ENCODE measurements around the gene TNIK. TPM values are rescaled to one million over a fixed set of nuclear protein-coding genes. Genes with fewer than 3 reads are reported as not detected.

TNIK gene
- total RNA-seq, 1 experiment from 2014 or later, result 0.03 TPM

DNA sequence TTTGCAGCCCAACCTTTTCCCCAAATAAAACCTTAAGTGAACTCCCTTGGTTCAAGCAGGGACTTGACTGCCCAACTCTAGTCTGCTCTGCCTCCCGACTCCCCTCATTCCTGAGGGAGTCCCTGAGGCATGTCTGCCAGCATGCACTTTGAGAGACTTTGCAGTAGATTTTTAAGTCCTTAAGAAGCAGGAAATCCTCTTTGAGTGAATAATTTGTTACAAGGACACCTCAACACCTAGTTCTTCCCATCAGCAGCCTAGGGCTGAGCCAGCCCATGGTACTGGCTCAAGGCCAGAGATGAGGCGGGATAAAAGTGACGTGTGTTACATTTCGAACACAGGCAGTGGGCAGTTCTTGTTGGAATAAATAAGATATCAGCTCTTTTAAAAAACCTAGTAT lies 229.3 kb downstream of the TNIK start:
- in situ Hi-C loops (cut with HindIII; ENCODE audit: low sequenced_read_pairs), result no loop called here

DNA sequence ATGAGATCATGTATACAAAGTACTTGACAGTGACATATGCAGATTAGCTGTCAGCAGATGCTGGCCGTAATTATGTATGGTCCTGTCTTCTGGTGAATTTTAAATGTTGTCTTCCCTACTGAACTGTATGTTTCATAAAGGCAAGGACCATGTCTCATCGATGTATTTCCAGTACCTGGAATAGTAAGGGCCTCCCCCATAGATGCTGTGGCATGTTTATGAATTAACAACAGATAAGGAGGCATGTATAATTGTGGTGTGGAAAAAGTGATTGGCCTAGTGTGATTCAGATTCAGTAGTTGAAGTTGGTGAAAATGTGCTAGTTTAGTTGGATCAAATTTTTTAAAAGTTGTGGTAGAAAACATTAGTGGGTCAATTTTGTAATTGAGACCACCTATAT lies 231.0 kb downstream of the TNIK start:
- in situ Hi-C loops (cut with HindIII; ENCODE audit: low sequenced_read_pairs), result no loop called here
- DNase-seq (ENCODE audit: low spot score), result no peak

More for the DNA sequence above, 229.3 kb downstream of the TNIK start:
- no peak for DNase-seq (ENCODE audit: low spot score)

DNA sequence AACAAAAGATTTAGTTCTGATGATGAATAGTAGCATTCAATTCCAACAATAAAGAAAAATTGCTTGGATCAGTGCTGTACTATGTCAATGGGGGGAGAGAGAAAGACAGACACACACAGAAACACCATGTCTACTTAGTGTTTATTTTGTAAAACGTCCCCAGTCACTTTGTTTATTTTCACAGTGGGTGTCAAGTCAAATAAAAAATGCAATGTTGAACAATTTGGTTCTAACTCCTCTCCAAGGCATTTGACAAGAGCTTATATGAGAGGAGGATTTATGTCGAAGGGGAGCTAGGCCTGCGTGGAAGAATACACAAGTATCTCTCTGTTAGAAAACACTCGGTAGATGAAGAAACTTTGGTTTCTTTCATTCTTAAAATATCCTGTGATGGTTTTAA lies 232.0 kb downstream of the TNIK start:
- in situ Hi-C loops (cut with HindIII; ENCODE audit: low sequenced_read_pairs), result no loop called here
- no peak for DNase-seq (ENCODE audit: low spot score)

DNA sequence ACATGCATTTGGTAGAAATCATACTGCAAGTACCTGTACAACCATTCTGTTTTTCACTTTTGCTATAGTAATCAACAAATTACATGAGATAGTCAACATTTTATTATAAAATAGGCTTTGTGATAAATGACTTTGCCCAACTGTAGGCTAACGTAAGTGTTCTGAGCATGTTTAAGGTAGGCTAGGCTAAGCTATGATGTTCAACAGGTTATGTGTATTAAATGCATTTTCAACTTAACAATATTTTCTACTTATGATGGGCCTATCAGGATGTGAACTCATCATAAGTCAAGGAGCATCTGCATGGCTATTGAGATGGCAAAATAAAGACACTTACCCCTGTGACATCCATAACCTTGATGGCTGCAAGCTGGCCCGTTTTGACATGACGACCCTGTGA lies 232.4 kb downstream of the TNIK start:
- in situ Hi-C loops (cut with HindIII; ENCODE audit: low sequenced_read_pairs), result no loop called here
- no peak for DNase-seq (ENCODE audit: low spot score)

DNA sequence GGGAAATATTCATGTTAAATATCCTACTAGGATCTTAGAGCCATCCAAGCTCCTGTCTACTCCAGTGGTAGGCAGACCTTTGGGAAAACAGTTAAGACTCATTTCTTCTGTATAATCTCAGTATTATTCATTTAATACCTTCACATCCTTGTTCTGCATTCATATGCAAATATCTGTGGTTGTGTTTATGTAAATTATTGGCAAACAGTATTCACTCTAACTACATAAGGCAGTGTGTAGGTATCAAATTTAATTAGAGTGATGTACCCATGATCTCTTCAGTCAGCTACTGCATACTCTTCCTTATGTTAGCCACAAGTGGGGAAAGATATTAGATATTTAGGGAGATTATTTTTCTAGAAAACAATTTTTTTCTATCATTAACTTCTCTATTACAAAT lies 232.8 kb downstream of the TNIK start:
- no peak for DNase-seq (ENCODE audit: low spot score)
- in situ Hi-C loops (cut with HindIII; ENCODE audit: low sequenced_read_pairs), result no loop called here

DNA sequence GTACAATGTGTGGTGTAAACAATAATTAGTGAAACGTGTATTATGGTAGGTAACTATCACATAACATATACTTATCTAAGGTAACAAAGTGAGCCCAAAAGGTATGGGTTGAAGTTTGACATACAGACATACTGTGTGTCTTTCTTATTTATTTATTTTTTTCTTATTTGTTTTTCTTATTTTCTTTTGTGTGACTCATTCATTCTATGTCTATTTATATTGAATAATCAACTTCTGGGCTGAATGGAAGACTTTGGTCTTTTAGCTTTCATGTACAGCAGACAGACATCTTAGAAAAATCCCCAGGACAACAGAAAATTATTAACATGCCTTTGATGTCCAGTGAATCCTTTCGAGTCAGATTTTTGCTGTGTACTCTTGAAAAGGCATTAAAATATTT lies 233.4 kb downstream of the TNIK start:
- no peak for DNase-seq (ENCODE audit: low spot score)
- in situ Hi-C loops (cut with HindIII; ENCODE audit: low sequenced_read_pairs), result no loop called here

DNA sequence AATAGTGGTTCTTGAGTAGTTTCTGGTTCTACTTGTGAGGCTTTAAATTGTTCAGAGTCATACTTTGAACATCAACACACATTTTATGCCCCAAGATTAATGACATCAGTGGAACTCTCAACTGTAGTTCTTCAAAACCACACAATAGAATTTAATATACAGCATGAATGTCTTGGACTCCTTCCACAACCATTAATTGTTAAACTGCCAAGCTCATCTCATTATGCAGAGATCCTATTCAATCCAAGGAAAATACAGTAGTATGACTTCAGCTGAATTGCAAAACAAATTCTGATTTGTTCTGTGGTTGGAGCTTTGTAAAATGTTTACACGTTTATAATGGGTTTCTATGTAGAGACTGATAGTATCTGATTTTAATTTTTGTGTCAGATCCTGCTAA lies 234.5 kb downstream of the TNIK start:
- DNase-seq (ENCODE audit: low spot score), result no peak
- in situ Hi-C loops (cut with HindIII; ENCODE audit: low sequenced_read_pairs), result no loop called here

DNA sequence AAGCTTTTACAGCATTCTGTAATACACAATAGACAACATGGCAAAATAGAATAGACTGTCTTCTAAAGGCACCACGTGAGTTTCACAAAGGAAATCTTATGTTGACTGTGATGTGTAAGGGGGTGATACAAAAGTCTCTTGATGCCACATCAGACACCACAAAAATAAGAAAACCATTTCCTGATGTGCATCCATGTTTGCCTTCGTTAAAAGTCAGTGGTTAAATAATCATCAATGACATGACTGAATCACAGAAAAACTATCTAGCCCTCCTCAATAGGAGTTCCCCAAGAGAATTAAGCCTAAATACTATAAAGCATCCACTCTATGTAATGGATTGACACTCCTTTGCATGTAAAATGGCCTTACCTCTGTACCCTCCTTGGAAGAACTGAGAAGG lies 235.0 kb downstream of the TNIK start:
- in situ Hi-C loops (cut with HindIII; ENCODE audit: low sequenced_read_pairs), result no loop called here
- DNase-seq (ENCODE audit: low spot score), result no peak

DNA sequence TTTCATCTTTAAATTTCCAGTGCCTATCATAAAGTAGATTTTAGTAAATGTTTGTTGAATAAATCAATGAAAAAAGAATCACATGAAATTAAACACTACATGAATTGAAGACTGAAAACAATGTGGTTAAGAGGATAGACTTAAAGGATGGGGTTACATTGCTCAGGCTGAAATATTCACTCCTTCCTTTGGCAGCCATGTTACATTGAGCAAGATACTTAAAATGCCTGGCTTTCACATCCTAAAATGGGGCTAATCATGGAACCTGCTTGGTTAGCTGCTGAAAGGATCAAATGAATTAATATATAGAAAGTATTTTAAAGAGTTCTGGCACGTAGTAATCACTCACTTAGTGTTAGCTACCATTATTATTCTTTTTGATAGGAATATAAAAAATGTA lies 236.8 kb downstream of the TNIK start:
- in situ Hi-C loops (cut with HindIII; ENCODE audit: low sequenced_read_pairs), result no loop called here
- no peak for DNase-seq (ENCODE audit: low spot score)

DNA sequence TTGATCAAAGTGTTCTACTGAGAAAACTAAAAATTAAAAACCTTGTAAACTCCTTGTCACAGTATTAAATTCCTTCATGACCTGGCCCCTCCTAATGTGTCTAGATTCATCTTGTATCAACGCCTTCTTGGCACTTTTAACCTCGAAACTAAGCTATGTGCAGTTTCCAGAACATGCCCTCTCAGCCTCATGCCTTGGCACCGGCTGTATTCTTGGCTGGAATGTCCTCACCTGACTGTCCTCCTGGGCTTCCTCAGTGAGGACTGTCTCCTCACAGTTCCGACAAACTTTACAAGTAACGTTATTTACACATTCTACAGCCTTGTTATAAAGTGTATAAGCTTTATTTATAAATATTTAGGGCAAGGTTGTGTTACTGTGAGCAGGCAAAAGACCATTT lies 237.2 kb downstream of the TNIK start:
- in situ Hi-C loops (cut with HindIII; ENCODE audit: low sequenced_read_pairs), result no loop called here
- no peak for DNase-seq (ENCODE audit: low spot score)

DNA sequence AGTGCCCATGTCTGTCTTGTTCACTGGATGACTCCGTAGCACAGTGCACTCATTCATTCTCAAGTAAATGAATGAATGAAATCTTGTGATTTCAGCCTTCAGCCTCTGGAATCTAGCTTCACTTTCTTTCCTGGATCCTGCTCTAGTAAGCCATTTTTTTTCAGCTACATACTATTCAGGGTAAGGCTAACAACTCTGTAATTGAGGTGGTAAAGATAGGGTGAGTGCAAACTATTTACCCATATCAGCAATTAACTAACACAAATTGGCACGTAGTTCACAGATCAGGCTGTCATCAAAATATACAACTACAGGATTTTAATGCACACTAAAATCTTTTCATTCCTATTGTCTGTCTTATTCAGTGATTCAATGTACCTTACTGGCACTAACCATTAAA lies 238.6 kb downstream of the TNIK start:
- in situ Hi-C loops (cut with HindIII; ENCODE audit: low sequenced_read_pairs), result no loop called here
- no peak for DNase-seq (ENCODE audit: low spot score)

DNA sequence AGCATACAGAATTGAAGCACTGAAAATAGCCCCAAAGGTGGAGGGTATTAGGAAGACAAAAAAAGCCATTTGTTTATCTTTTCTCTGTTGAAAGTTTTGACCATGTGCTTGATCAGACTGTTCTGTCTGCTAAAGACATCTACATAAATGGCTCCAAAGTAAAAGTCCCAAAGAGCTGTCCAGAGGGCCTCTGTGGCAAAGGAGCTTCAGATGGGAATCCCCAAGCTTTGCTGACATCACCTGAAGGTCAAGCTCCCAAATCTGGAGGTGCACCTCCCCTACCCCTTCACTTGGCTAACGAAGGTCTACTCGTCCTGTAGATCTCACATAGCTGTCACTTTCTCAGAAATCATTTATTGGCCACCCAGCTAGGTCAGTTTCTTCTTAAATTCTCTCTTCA lies 239.1 kb downstream of the TNIK start:
- in situ Hi-C loops (cut with HindIII; ENCODE audit: low sequenced_read_pairs), result no loop called here
- no peak for DNase-seq (ENCODE audit: low spot score)

DNA sequence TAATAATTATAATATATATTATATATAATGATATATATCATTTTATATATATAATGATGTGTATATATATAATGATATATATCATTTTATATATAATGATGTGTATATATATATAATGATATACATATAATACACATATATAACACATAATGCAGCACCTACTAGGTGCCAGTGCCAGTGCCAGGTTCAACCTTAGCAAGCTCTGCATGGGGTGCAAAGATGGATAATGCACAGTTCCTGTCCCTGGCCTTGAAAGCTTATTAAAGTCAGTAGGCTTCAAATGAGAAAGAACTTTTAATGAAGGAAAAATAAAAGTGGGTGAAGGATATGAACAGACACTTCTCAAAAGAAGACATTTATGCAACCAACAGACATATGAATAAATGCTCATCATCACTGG lies 240.9 kb downstream of the TNIK start:
- in situ Hi-C loops (cut with HindIII; ENCODE audit: low sequenced_read_pairs), result no loop called here
- no peak for DNase-seq (ENCODE audit: low spot score)

DNA sequence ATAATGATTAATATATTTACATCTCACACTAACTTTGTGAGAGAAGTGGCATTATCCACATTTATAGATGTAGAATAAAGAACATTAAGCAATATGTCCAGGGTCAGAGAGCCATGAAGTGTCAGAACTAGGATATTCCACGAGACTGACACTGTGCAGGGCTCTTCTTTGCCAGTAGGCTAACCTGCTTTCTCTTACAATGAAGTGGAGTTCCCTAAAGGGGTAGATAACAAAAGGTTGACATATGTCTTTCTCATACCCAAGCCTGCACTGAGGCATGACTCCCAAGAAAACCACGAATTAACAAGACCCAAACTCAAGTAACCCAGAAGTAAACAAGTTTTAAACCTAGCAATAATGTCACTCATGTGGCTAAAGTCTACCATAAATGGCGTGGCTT lies 242.1 kb downstream of the TNIK start:
- DNase-seq (ENCODE audit: low spot score), result no peak
- in situ Hi-C loops (cut with HindIII; ENCODE audit: low sequenced_read_pairs), result no loop called here

DNA sequence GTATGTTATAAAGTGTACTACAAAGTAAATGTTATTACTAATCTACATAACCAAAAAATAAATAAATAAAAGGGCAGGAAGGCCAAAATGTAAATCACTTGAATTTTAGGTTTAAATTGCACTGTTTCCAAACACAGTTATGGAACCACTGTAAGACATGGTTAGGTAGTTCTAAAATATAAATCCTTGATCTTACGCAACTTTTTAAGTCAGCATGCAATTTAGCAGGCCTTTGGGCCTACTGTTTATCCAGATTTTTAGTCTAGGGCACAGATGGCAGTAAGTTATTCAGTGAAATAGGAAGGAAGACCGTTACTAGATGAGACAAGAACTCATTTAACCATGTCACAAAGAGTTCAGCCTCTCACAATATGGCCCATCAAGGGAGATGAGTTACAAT lies 246.3 kb downstream of the TNIK start:
- no peak for DNase-seq (ENCODE audit: low spot score)
- in situ Hi-C loops (cut with HindIII; ENCODE audit: low sequenced_read_pairs), result no loop called here

DNA sequence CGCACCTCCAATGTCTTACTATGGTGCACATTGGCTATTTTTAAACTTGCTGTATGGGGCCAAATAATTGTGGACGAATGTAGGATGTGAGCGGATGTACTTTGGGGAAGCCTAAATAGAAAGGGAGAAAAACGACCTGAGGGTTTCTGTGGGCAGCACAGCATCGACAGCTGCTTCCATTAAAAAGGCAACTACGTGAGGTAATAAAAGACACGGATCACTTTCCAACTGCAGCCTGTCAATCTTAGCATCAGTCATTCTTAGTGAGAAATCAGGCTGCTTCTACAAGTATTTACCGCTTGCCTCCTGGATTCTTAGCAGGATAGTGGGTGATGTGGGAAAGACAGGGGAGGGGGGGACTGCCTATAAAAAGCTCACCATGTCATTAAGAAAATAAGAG lies 247.0 kb downstream of the TNIK start:
- in situ Hi-C loops (cut with HindIII; ENCODE audit: low sequenced_read_pairs), result no loop called here
- DNase-seq (ENCODE audit: low spot score), result no peak

DNA sequence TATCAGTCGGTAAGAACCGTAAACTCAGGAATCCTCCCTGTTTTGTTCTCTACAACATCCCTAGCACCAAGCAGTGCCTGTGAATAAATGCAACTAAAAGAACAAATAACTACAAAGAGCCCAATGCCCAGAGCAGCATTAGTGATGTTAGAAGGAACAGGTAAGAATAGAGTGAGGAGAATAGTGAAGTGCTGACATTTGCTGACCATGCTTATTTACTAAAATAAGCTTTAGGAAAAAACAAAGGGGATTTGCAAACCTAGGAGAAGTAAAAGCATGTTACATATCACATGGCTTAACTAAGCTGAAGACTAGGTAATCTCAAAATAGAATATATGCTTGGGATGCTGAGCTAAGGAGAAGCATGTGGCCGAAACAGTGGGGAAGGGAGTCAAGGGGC lies 247.6 kb downstream of the TNIK start:
- in situ Hi-C loops (cut with HindIII; ENCODE audit: low sequenced_read_pairs), result no loop called here
- no peak for DNase-seq (ENCODE audit: low spot score)

DNA sequence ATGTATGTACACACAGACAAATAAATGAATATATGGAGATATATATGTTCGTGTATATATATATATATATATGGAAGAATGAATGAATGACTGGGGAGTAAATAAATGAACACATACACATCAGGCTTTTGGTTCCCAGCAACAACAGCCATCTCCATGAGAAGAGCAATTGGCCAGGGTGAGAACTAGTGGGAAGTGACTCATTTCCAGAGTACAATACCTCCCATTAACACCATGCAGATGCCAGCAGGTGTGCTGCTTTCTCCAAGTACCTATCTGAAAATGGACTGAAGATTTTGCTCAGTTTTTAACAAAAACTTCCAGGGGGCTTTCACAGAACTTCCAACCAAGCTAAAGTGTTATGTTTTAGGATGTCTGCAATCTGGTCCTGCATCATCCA lies 253.9 kb downstream of the TNIK start:
- DNase-seq (ENCODE audit: low spot score), result no peak
- in situ Hi-C loops (cut with HindIII; ENCODE audit: low sequenced_read_pairs), result no loop called here

DNA sequence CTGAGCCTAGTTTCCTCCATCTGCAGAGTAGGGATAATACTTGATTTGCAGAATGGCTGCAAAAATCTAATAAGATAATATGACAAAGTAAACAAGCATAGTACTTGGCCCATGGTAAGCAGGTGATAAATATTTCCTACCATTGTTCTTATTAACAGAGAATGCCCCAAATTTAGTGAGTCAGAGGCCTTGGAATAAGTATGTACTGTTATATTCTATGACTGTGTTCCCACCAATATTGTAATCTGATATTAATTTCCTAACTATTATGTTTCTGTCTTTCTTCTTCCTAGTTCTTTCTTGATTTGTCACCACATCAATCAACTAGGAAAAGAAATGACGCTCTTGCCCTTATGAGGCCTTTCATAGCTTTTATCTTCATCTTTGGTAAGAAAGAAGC lies 255.3 kb downstream of the TNIK start:
- no peak for DNase-seq (ENCODE audit: low spot score)
- in situ Hi-C loops (cut with HindIII; ENCODE audit: low sequenced_read_pairs), result no loop called here

DNA sequence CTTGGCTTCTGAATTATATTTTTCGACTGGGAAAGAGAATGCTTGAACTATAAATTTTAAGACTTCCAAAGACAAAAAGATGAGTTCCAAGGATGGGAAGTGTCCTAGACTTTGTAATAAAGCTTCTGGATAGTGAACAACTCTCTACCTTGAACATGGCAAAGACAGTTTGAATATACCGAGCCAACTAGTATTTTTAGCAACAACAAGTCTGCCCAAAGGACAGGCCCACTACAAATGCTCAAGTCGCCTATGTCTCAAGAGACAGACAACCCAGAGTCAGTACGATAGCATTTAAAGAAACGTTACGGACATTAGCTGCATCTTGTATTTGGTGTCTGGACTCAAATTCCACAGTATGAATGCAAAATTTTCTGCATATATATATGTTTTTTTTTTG lies 258.4 kb downstream of the TNIK start:
- DNase-seq (ENCODE audit: low spot score), result no peak
- in situ Hi-C loops (cut with HindIII; ENCODE audit: low sequenced_read_pairs), result no loop called here

DNA sequence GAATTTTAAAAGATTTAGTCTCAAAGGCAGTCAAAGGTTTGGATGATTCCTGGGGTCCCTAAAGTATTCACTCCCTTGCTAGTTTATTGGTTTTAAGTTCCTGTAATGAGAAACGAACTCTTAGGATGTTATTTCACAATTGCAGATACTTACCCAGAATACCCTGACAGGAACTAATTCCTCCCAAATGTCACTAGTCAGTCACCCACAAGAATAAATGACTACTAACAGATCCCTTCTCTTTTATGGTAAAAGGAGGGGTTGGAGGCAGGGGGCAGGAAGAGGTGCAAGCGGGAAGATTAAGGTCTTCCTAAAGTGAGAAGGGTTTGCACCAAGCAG lies 259.5 kb downstream of the TNIK start:
- in situ Hi-C loops (cut with HindIII; ENCODE audit: low sequenced_read_pairs), result no loop called here
- DNase-seq (ENCODE audit: low spot score), result no peak

DNA sequence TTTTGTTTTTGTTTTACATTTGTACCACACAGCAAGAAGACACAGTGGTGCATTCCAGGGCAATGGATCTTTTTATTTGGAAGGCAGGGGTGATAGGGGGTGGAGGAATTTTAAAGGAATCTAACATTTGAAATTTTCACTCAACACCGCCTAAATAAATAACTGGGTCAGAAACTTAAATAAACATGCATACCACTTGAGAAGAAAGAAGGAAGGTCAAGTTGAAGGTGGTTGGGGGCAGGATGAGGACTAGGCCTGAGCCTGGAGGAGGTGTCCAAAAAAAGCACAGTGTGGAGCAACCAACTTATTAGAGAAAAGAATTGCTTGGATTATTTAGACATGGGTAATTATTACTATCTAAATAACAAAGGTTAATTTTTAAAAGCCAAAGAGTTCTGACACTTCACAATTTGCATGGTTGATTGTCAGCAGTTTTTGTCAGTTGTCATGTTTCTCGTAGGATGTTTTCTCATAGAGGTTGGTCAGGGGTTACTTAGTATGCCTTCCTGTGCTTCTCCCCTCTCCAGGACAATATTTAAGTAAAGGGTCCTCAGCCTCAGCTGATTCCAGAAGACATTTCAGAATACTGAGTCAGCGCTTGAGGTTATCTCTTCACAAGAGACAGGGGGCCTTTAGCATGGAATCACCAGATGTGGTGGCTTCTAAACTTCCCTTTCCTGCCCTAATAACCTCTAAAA lies 260.0 kb downstream of the TNIK start:
- no peak for DNase-seq (ENCODE audit: low spot score)
- in situ Hi-C loops (cut with HindIII; ENCODE audit: low sequenced_read_pairs), result no loop called here

All from G401 (cell line).